Right cardiac atrium (tissue), 5 donors: ENCODE data around the gene OR2T2. TPM values are rescaled to one million over a fixed set of nuclear protein-coding genes. Genes with fewer than 3 reads are reported as not detected.
A peak's percentile ranks its signal among the peaks of the same experiment; 100 is the strongest.
"Not testable (repeated sequence)": the region's sequence is repeated elsewhere in the genome, so short reads cannot be mapped to it uniquely, and the experiment has no call there.

ENCODE experiments used
- ATAC-seq, 2 donors: fragments of 200-7000 bp; cut with Tn5 transposase; one replicate each; pipeline versions ENCODE4 v1.8.0 to v1.9.1; 2020; ENCODE audit warnings: moderate library complexity in 2 of 2, mild to moderate bottlenecking in 1 of 2
- DNase-seq, 3 donors: peaks; one replicate each; pipeline ENCODE4 v3.0.0-alpha.2; 2020
- H3K27ac ChIP-seq: one replicate; pipeline ENCODE4 v1.5.1; 2013; ENCODE audit warnings: mild to moderate bottlenecking, low read length, control low read depth, moderate library complexity
- H3K27me3 ChIP-seq: one replicate; pipeline ENCODE4 v1.6.1; 2013; ENCODE audit not compliant: control insufficient read depth, insufficient read depth
- H3K4me1 ChIP-seq: one replicate; pipeline ENCODE4 v1.6.1; 2013; ENCODE audit warnings: low read length; ENCODE audit not compliant: control insufficient read depth, insufficient read depth
- H3K4me3 ChIP-seq: one replicate; pipeline ENCODE4 v1.5.1; 2013; ENCODE audit warnings: low read length, control low read depth
- H3K9me3 ChIP-seq: one replicate; pipeline ENCODE4 v1.6.1; 2013; ENCODE audit warnings: low read length; ENCODE audit not compliant: control insufficient read depth
- WGBS: extraction: QIAGEN DNeasy Blood & Tissue Kit; methylation state at CpG from one replicate; pipeline ENCODE4 v1.1.7; 2013; 5-methylcytosine and 5-hydroxymethylcytosine counted together
- intact Hi-C, 4 donors: fragments of 100-400 bp; cut with DNase I; formaldehyde crosslinking; loops; one replicate each; pipeline versions ENCODE4 v1.11.0 to v1.14.0; 2022 to 2023
- polyA plus RNA-seq: library from polyadenylated mRNA; stranded (reverse); fragments of 200-250 nt; gene quantifications from one replicate; pipeline ENCODE4 v1.2.3, GENCODE V29; 2013
- total RNA-seq, 4 donors: library from RNA; stranded (reverse); fragmentation: NEBNext Ultra II Directional; extraction: Animal tissue kit (Norgen Biotek cat#: 25700); gene quantifications; one replicate each; pipeline ENCODE4 v1.2.1, GENCODE V29; 2021
- donor health status: healthy with polysubstance abuse.
- donor health status: DM: no; HTN: yes; CAD: no.
- donor health status: DM: no; HTN: no; CAD: no.
- donor health status: DM: no; HTN: yes; CAD: no; lungs with severe emphysema.
- donor health status: DM: yes; HTN: yes; CAD: no.

Gene OR2T2
- total and polyA plus RNA-seq, 5 donors, result not detected

- DNase-seq (peak in 1 of 3 donors; percentile 18), ATAC-seq (peak in 1 of 2 donors; percentile 24)
- 93% methylated on average over 36 of the region's 38 CpGs for WGBS
- H3K4me3 ChIP-seq, H3K9me3 ChIP-seq, H3K27ac ChIP-seq, H3K27me3 ChIP-seq, H3K4me1 ChIP-seq, intact Hi-C loops: not testable (repeated sequence)
These were observed 11.5 kb upstream of the OR2T2 start for GRCh38 chr1:248433811-248434415.

- ATAC-seq, H3K4me1 ChIP-seq, H3K27ac ChIP-seq, H3K4me3 ChIP-seq, DNase-seq, intact Hi-C loops, H3K9me3 ChIP-seq, H3K27me3 ChIP-seq: not testable (repeated sequence)
- WGBS, result 89% methylated on average over 4 of the region's 6 CpGs
These were observed 10.5 kb upstream of the OR2T2 start for GRCh38 chr1:248434913-248435312.

- ATAC-seq, DNase-seq, intact Hi-C loops, H3K4me3 ChIP-seq, H3K27ac ChIP-seq, H3K9me3 ChIP-seq, H3K27me3 ChIP-seq, H3K4me1 ChIP-seq: not testable (repeated sequence)
- WGBS, result 74% methylated on average over 3 of the region's 3 CpGs
These were observed 9.1 kb upstream of the OR2T2 start for GRCh38 chr1:248436303-248436702.

GRCh38 chr1:248438668-248439067 is 6.8 kb upstream of the OR2T2 start:
- DNase-seq, H3K4me3 ChIP-seq, ATAC-seq, H3K4me1 ChIP-seq, H3K27ac ChIP-seq, intact Hi-C loops, H3K27me3 ChIP-seq, H3K9me3 ChIP-seq: not testable (repeated sequence)
- WGBS, result 45% methylated on average over 1 of the region's 1 CpG

- H3K4me3 ChIP-seq, intact Hi-C loops, ATAC-seq, H3K27ac ChIP-seq, H3K9me3 ChIP-seq, DNase-seq, H3K27me3 ChIP-seq, H3K4me1 ChIP-seq: not testable (repeated sequence)
- 48% methylated on average over 5 of the region's 5 CpGs for WGBS
These were observed 6.2 kb upstream of the OR2T2 start for GRCh38 chr1:248439283-248439682.

GRCh38 chr1:248442500-248443277 is 2.7 kb upstream of the OR2T2 start:
- H3K4me3 ChIP-seq, H3K4me1 ChIP-seq, intact Hi-C loops, H3K27me3 ChIP-seq, DNase-seq, H3K9me3 ChIP-seq, ATAC-seq, H3K27ac ChIP-seq: not testable (repeated sequence)
- 53% methylated on average over 1 of the region's 2 CpGs for WGBS

GRCh38 chr1:248444603-248445002 is 834 bp upstream of the OR2T2 start:
- 76% methylated on average over 4 of the region's 4 CpGs for WGBS
- H3K9me3 ChIP-seq, H3K4me3 ChIP-seq, H3K27ac ChIP-seq, ATAC-seq, DNase-seq, H3K4me1 ChIP-seq, intact Hi-C loops, H3K27me3 ChIP-seq: not testable (repeated sequence)

- H3K4me3 ChIP-seq, intact Hi-C loops: not testable (repeated sequence)
These were observed 3.1 kb downstream of the OR2T2 start for GRCh38 chr1:248448409-248449074.

GRCh38 chr1:248449821-248450465 is 4.5 kb downstream of the OR2T2 start:
- intact Hi-C loops, result not testable (repeated sequence)

More at GRCh38 chr1:248448409-248449074, 3.1 kb downstream of the OR2T2 start:
- not testable (repeated sequence) for H3K27ac ChIP-seq, DNase-seq, H3K4me1 ChIP-seq, H3K27me3 ChIP-seq, H3K9me3 ChIP-seq, ATAC-seq
- WGBS, result no CpG with 5 or more reads among the region's 4 CpGs

GRCh38 chr1:248450466-248451145 is 5.2 kb downstream of the OR2T2 start:
- H3K4me1 ChIP-seq, H3K27me3 ChIP-seq, H3K27ac ChIP-seq, H3K4me3 ChIP-seq, H3K9me3 ChIP-seq, ATAC-seq, DNase-seq, intact Hi-C loops: not testable (repeated sequence)
- WGBS, result 32% methylated on average over 2 of the region's 5 CpGs

More at GRCh38 chr1:248449821-248450465, 4.5 kb downstream of the OR2T2 start:
- 81% methylated on average over 5 of the region's 6 CpGs for WGBS
- H3K4me3 ChIP-seq, DNase-seq, H3K9me3 ChIP-seq, ATAC-seq, H3K4me1 ChIP-seq, H3K27me3 ChIP-seq, H3K27ac ChIP-seq: not testable (repeated sequence)
